Astrocyte (in vitro differentiated cells and primary cell): ENCODE results near the gene CHMP1A. TPM values are rescaled to one million over a fixed set of nuclear protein-coding genes. Genes with fewer than 3 reads are reported as not detected.

Experiments used
- DNase-seq: peaks from one replicate; pipeline ENCODE4 v3.0.0-alpha.2; 2010; ENCODE audit warnings: low read depth
- FAIRE-seq: peaks from 2 replicates; lab custom pipeline; 2011; peaks lifted over from hg19 to GRCh38; lab: Jason Lieb, UNC
- H2AFZ ChIP-seq: 2 replicates; pipeline ENCODE4 v1.6.0; 2012; ENCODE audit warnings: low read depth, low read length, inconsistent platforms
- H3K27ac ChIP-seq: 2 replicates; pipeline ENCODE4 v1.5.1; 2011; ENCODE audit warnings: low read depth, low read length, inconsistent platforms
- H3K27me3 ChIP-seq: 2 replicates; pipeline ENCODE4 v1.6.0; 2011; ENCODE audit warnings: low read length, inconsistent platforms; ENCODE audit not compliant: insufficient read depth
- H3K36me3 ChIP-seq: 2 replicates; pipeline ENCODE4 v1.5.1; 2011; ENCODE audit warnings: low read length, inconsistent platforms; ENCODE audit not compliant: insufficient read depth
- H3K4me1 ChIP-seq: 2 replicates; pipeline ENCODE4 v1.5.1; 2011; ENCODE audit warnings: low read length, inconsistent platforms; ENCODE audit not compliant: insufficient read depth
- H3K4me2 ChIP-seq: 2 replicates; pipeline ENCODE4 v1.6.0; 2012; ENCODE audit warnings: low read length, inconsistent platforms
- H3K4me3 ChIP-seq: 2 replicates; pipeline ENCODE4 v1.5.1; 2011; ENCODE audit warnings: low read depth, mild to moderate bottlenecking, low read length, inconsistent platforms; ENCODE audit not compliant: insufficient read depth
- H3K79me2 ChIP-seq: 2 replicates; pipeline ENCODE4 v1.6.0; 2012; ENCODE audit warnings: mild to moderate bottlenecking, low read length, inconsistent platforms; ENCODE audit not compliant: insufficient read depth
- H3K9ac ChIP-seq: 2 replicates; pipeline ENCODE4 v1.6.0; 2012; ENCODE audit warnings: mild to moderate bottlenecking, low read length, inconsistent platforms
- H3K9me3 ChIP-seq: 2 replicates; pipeline ENCODE4 v1.5.1; 2012; ENCODE audit warnings: low read depth, mild to moderate bottlenecking, low read length, inconsistent platforms; ENCODE audit not compliant: insufficient read depth
- H4K20me1 ChIP-seq: 2 replicates; pipeline ENCODE4 v1.6.0; 2012; ENCODE audit warnings: low read length, inconsistent platforms; ENCODE audit not compliant: insufficient read depth
- H3K27ac Mint-ChIP-seq: one replicate; pipeline ENCODE4 v1.8.0; 2021; ENCODE audit warnings: mild to moderate bottlenecking, mixed read lengths; ENCODE audit not compliant: unreplicated experiment
- H3K27me3 Mint-ChIP-seq: one replicate; pipeline ENCODE4 v1.8.0; 2021; ENCODE audit warnings: low read depth, mixed read lengths; ENCODE audit not compliant: unreplicated experiment
- H3K36me3 Mint-ChIP-seq: one replicate; pipeline ENCODE4 v1.8.0; 2021; ENCODE audit warnings: low read depth, mixed read lengths; ENCODE audit not compliant: unreplicated experiment
- H3K4me1 Mint-ChIP-seq: one replicate; pipeline ENCODE4 v1.8.0; 2021; ENCODE audit warnings: low read depth, mixed read lengths; ENCODE audit not compliant: unreplicated experiment
- H3K4me3 Mint-ChIP-seq: one replicate; pipeline ENCODE4 v1.8.0; 2021; ENCODE audit warnings: mild to moderate bottlenecking, moderate library complexity, mixed read lengths; ENCODE audit not compliant: unreplicated experiment
- H3K9me3 Mint-ChIP-seq: one replicate; pipeline ENCODE4 v1.8.0; 2021; ENCODE audit warnings: mild to moderate bottlenecking, mixed read lengths; ENCODE audit not compliant: unreplicated experiment
- EZH2 ChIP-seq: IDR thresholded peaks from 2 replicates; pipeline ENCODE4 v1.6.1; 2012; ENCODE audit warnings: mild to moderate bottlenecking, low read length, inconsistent platforms; ENCODE audit not compliant: insufficient read depth
- total RNA-seq: library from RNA; stranded (reverse); gene quantifications from 2 replicates; pipeline ENCODE4 v1.2.1, GENCODE V29; 2021
- TF ChIP-seq, protein P1 (sequence below): IDR thresholded peaks from 2 replicates; pipeline ENCODE4 v1.5.1; 2011; ENCODE audit warnings: low read depth, mild to moderate bottlenecking, inconsistent platforms, low read length, moderate library complexity; ENCODE audit not compliant: insufficient read depth

The CHMP1A gene
- total RNA-seq, 1 donor from 2014 or later, result 85.7 TPM

DNA sequence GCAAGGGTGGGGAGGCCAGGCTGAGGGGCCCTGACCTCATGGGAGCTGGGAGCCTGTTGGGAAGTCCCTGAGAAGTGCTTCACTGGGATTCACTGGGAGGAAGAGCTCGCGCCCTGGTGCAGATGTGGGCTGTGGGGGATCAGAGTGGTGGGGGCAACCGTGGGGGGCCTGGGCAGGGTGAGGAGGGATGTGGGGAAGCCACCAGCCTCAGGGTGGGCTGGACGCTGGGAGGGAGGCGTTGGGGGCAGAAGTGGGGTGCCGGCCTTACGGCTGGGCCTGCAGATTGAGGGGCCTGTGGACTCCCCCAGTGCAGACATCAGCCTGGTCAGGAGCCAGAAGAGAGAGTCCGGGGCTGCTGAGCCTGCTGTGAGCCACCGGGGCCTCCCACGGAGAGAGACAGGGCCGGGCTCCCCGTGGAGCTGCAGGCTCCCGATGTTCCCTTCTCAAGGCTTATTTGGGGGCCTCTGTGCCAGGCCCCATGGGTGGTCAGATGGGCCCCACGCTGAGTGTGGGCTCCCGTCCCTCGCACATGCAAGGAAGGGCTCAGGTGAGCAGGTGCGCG is 36.3 kb downstream of the CHMP1A start:
- Mint-ChIP-seq H3K27me3 (peaks cover 29% of the 10 kb centered on the region), H3K9me3 (no peaks in the 10 kb centered on the region), H3K36me3 (no peaks in the 10 kb centered on the region), H3K4me1 (peaks cover 7% of the 10 kb centered on the region), H3K4me3 (no peak overlapping the region), H3K27ac (no peak overlapping the region)
- DNase-seq (no peak), FAIRE-seq (no peak)
- Histone ChIP-seq H3K27ac (no peak overlapping the region), H3K4me1 (peaks cover 6% of the 10 kb centered on the region), H3K36me3 (no peaks in the 10 kb centered on the region), H3K27me3 (peaks cover 23% of the 10 kb centered on the region), H3K4me2 (no peak overlapping the region), H3K79me2 (no peaks in the 10 kb centered on the region), H4K20me1 (no peaks in the 10 kb centered on the region), H2AFZ (no peak overlapping the region), H3K4me3 (no peak overlapping the region), H3K9ac (no peak overlapping the region), H3K9me3 (no peaks in the 10 kb centered on the region)
- no peak for TF ChIP-seq EZH2
- TF ChIP-seq, protein P1, sequence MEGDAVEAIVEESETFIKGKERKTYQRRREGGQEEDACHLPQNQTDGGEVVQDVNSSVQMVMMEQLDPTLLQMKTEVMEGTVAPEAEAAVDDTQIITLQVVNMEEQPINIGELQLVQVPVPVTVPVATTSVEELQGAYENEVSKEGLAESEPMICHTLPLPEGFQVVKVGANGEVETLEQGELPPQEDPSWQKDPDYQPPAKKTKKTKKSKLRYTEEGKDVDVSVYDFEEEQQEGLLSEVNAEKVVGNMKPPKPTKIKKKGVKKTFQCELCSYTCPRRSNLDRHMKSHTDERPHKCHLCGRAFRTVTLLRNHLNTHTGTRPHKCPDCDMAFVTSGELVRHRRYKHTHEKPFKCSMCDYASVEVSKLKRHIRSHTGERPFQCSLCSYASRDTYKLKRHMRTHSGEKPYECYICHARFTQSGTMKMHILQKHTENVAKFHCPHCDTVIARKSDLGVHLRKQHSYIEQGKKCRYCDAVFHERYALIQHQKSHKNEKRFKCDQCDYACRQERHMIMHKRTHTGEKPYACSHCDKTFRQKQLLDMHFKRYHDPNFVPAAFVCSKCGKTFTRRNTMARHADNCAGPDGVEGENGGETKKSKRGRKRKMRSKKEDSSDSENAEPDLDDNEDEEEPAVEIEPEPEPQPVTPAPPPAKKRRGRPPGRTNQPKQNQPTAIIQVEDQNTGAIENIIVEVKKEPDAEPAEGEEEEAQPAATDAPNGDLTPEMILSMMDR, result no peak

DNA sequence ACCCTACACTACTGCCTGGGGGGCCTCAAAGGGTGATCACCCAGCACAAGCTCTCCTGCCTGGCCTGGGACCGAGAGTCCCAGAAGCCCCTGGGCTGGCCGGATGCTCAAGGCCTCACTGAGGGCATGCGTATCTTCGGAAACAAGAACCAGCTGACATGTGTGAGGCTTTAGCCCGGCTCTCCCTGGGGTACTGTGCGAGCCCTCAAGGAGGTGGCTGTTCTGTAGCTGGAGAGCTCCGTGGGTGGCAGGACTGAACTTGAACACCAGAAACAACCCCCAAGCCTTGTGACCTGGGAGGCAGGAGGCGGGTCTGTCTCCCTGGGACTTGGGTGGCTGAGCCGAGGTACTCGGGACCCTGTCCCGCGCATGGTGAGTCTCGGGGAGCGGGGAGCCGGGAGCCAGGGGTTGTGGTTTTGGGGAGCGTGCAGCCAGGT is 37.1 kb downstream of the CHMP1A start:
- no peaks in the 10 kb centered on the region for H3K9me3 ChIP-seq
- TF ChIP-seq, protein P1, result no peak
- no peak for TF ChIP-seq EZH2
- H3K4me2 ChIP-seq, result no peak overlapping the region
- Mint-ChIP-seq H3K4me3 (no peak overlapping the region), H3K27me3 (peaks cover 22% of the 10 kb centered on the region), H3K27ac (no peak overlapping the region), H3K4me1 (peaks cover 7% of the 10 kb centered on the region), H3K9me3 (no peaks in the 10 kb centered on the region), H3K36me3 (no peaks in the 10 kb centered on the region)
- H3K4me1 ChIP-seq, result peaks cover 6% of the 10 kb centered on the region
- H3K27me3 ChIP-seq, result peaks cover 23% of the 10 kb centered on the region
- H3K4me3 ChIP-seq, result no peak overlapping the region
- H3K79me2 ChIP-seq, result no peaks in the 10 kb centered on the region
- no peak overlapping the region for H3K27ac ChIP-seq
- H4K20me1 ChIP-seq, result no peaks in the 10 kb centered on the region
- no peaks in the 10 kb centered on the region for H3K36me3 ChIP-seq
- H3K9ac ChIP-seq, result no peak overlapping the region
- FAIRE-seq, result no peak
- no peak for DNase-seq
- H2AFZ ChIP-seq, result no peak overlapping the region

DNA sequence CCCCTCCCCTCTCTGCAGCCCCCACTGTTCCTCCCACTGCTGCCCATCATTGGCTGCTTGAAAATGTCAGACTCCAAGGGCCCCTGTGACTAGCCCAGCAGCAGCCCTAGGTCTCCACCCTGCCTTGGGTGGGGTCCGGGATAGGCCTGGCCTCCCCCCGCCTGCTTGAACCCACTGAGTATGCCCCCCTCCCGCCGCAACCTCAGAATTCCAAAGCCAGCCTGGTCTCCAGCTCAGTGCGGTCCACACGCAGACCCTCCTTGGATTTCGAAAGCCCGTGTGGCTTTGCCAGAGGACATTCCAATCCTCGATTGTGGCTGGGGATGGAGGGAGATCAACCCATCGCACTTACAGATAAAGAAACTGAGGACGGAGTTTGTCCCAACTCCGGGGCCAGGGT is 37.7 kb downstream of the CHMP1A start:
- no peak overlapping the region for H2AFZ ChIP-seq
- no peak overlapping the region for H3K27ac ChIP-seq
- H3K9me3 Mint-ChIP-seq, result no peaks in the 10 kb centered on the region
- H3K4me2 ChIP-seq, result no peak overlapping the region
- no peaks in the 10 kb centered on the region for H3K79me2 ChIP-seq
- peaks cover 17% of the 10 kb centered on the region for H3K27me3 Mint-ChIP-seq
- no peaks in the 10 kb centered on the region for H3K9me3 ChIP-seq
- TF ChIP-seq, protein P1, result no peak
- TF ChIP-seq EZH2, result no peak
- no peak for FAIRE-seq
- H3K4me3 ChIP-seq, result no peak overlapping the region
- H3K36me3 Mint-ChIP-seq, result no peaks in the 10 kb centered on the region
- peaks cover 6% of the 10 kb centered on the region for H3K4me1 ChIP-seq
- no peak for DNase-seq
- no peak overlapping the region for H3K9ac ChIP-seq
- H3K36me3 ChIP-seq, result no peaks in the 10 kb centered on the region
- peaks cover 7% of the 10 kb centered on the region for H3K4me1 Mint-ChIP-seq
- H3K27ac Mint-ChIP-seq, result no peak overlapping the region
- H3K27me3 ChIP-seq, result peaks cover 23% of the 10 kb centered on the region
- H4K20me1 ChIP-seq, result no peaks in the 10 kb centered on the region
- no peak overlapping the region for H3K4me3 Mint-ChIP-seq
